MM.1S (cell line): ENCODE measurements around the gene RRP1.
"Not testable (repeated sequence)": the region's sequence is repeated elsewhere in the genome, so short reads cannot be mapped to it uniquely, and the experiment has no call there.

Experiments used
- DNase-seq: peaks from one replicate; pipeline ENCODE4 v3.0.0-alpha.2; 2015
- H2AFZ ChIP-seq: fragments of 300-600 bp; sonication (generic); 2 replicates; pipeline ENCODE4 v1.6.0; 2016; ENCODE audit warnings: antibody characterized with exemption, low read length
- H3F3A ChIP-seq: fragments of 300-600 bp; sonication (generic); 2 replicates; pipeline ENCODE4 v1.6.1; 2016; ENCODE audit warnings: mild to moderate bottlenecking, antibody characterized with exemption, low read length, moderate library complexity, mixed read lengths; ENCODE audit not compliant: insufficient read depth
- H3K27ac ChIP-seq: fragments of 300-600 bp; sonication (generic); 2 replicates; pipeline ENCODE4 v1.5.1; 2016; ENCODE audit warnings: mild to moderate bottlenecking, low read length
- H3K27me3 ChIP-seq: fragments of 300-600 bp; sonication (generic); replicated peaks from 2 replicates; pipeline ENCODE4 v1.6.0; 2016; ENCODE audit warnings: low read length; ENCODE audit not compliant: insufficient read depth
- H3K36me3 ChIP-seq: fragments of 300-600 bp; sonication (generic); replicated peaks from 2 replicates; pipeline ENCODE4 v1.6.1; 2016; ENCODE audit warnings: mild to moderate bottlenecking, low read length, mixed read lengths; ENCODE audit not compliant: insufficient read depth
- H3K4me1 ChIP-seq: fragments of 300-600 bp; sonication (generic); 2 replicates; pipeline ENCODE4 v1.6.1; 2016; ENCODE audit warnings: low read length, mixed read lengths
- H3K4me2 ChIP-seq: fragments of 300-600 bp; sonication (generic); 2 replicates; pipeline ENCODE4 v1.6.0; 2016; ENCODE audit warnings: low read depth, low read length
- H3K4me3 ChIP-seq: fragments of 300-600 bp; sonication (generic); 2 replicates; pipeline ENCODE4 v1.5.1; 2016; ENCODE audit warnings: low read length, mixed read lengths
- H3K79me2 ChIP-seq: fragments of 300-600 bp; sonication (generic); 2 replicates; pipeline ENCODE4 v1.6.1; 2016; ENCODE audit warnings: mixed run types, low read length, mixed read lengths
- H3K9ac ChIP-seq: fragments of 300-600 bp; sonication (generic); 2 replicates; pipeline ENCODE4 v1.6.1; 2016; ENCODE audit warnings: low read length, mixed read lengths
- H3K9me2 ChIP-seq: fragments of 300-600 bp; sonication (generic); replicated peaks from 2 replicates; pipeline ENCODE4 v1.6.1; 2016; ENCODE audit warnings: mild to moderate bottlenecking, low read length, mixed read lengths; ENCODE audit not compliant: insufficient read depth
- H3K9me3 ChIP-seq: fragments of 300-600 bp; sonication (generic); replicated peaks from 2 replicates; pipeline ENCODE4 v1.6.1; 2016; ENCODE audit warnings: mild to moderate bottlenecking, low read length, mixed read lengths; ENCODE audit not compliant: insufficient read depth
- H4K20me1 ChIP-seq: fragments of 300-600 bp; sonication (generic); 2 replicates; pipeline ENCODE4 v1.6.1; 2016; ENCODE audit warnings: mild to moderate bottlenecking, low read length, moderate library complexity, mixed read lengths; ENCODE audit not compliant: insufficient read depth
- EZH2 ChIP-seq: fragments of 300-600 bp; sonication (generic); optimal IDR thresholded peaks from 2 replicates; pipeline ENCODE3; 2017; ENCODE audit warnings: low read depth, mild to moderate bottlenecking, antibody characterized with exemption, low read length, mixed read lengths
- EZH2phosphoT487 ChIP-seq: fragments of 300-600 bp; sonication (generic); IDR thresholded peaks from 2 replicates; pipeline ENCODE4 v1.6.1; 2018; ENCODE audit warnings: antibody characterized with exemption, low read length
- TF ChIP-seq, protein P1 (sequence below): fragments of 300-600 bp; sonication (generic); IDR thresholded peaks from 2 replicates; pipeline ENCODE4 v1.5.1; 2016; ENCODE audit warnings: antibody characterized with exemption, low read length, mixed read lengths

RRP1 gene

DNA sequence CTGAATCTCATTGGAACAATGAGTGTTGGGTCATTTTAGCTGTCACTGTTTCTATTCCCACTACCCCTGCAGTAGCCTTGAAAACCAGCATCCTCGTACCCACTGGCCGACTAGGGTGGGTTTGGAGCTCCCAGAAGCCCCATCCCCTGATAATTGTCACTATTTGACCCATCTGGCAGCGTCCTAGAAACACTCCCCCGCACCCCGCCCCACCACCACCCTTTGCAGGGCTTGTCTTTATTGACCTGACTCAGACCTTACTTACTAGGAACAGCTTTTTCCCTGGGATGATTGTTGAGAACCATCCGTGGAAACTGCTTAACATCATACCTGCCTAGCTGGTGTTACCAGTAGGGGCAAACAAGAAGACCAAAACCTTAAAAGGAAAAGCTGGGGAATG is 47.2 kb downstream of the RRP1 start:
- no peak for DNase-seq
- Histone ChIP-seq H3K4me2 (no peak overlapping the region), H3K27ac (no peak overlapping the region), H3K9me3 (no peaks in the 10 kb centered on the region), H3K79me2 (no peaks in the 10 kb centered on the region), H3K4me3 (no peak overlapping the region), H2AFZ (no peak overlapping the region), H3F3A (no peaks in the 10 kb centered on the region), H3K27me3 (peaks cover 65% of the 10 kb centered on the region), H3K4me1 (no peaks in the 10 kb centered on the region), H4K20me1 (no peaks in the 10 kb centered on the region), H3K36me3 (no peaks in the 10 kb centered on the region), H3K9me2 (no peaks in the 10 kb centered on the region), H3K9ac (no peak overlapping the region)
- TF ChIP-seq EZH2 (no peak), EZH2phosphoT487 (no peak)
- TF ChIP-seq, protein P1, sequence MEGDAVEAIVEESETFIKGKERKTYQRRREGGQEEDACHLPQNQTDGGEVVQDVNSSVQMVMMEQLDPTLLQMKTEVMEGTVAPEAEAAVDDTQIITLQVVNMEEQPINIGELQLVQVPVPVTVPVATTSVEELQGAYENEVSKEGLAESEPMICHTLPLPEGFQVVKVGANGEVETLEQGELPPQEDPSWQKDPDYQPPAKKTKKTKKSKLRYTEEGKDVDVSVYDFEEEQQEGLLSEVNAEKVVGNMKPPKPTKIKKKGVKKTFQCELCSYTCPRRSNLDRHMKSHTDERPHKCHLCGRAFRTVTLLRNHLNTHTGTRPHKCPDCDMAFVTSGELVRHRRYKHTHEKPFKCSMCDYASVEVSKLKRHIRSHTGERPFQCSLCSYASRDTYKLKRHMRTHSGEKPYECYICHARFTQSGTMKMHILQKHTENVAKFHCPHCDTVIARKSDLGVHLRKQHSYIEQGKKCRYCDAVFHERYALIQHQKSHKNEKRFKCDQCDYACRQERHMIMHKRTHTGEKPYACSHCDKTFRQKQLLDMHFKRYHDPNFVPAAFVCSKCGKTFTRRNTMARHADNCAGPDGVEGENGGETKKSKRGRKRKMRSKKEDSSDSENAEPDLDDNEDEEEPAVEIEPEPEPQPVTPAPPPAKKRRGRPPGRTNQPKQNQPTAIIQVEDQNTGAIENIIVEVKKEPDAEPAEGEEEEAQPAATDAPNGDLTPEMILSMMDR = no peak

DNA sequence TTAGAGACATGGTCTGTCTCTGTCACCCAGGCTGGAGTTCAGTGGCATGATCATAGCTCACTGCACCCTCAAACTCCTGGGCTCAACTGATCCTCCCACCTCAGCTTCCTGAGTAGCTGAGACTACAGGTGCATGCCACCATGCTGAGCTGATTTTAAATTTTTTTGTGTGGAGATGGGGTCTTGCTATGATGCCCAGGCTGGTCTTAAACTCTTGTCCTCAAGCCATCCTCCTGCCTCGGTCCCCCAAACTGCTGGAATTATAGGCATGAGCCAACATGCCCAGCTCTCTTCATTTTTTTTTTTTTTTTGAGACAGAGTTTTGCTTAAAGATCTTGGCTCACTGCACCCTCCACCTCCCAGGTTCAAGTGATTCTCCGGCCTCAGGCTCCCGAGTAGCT is 50.9 kb downstream of the RRP1 start:
- no peak overlapping the region for H2AFZ ChIP-seq
- peaks cover 3% of the 10 kb centered on the region; the same call in 1 of the 2 replicates for H3F3A ChIP-seq
- no peaks in the 10 kb centered on the region for H3K9me3 ChIP-seq
- no peak overlapping the region for H3K4me3 ChIP-seq
- no peak overlapping the region for H3K9ac ChIP-seq
- H3K36me3 ChIP-seq = no peaks in the 10 kb centered on the region
- H3K27me3 ChIP-seq = peaks cover 34% of the 10 kb centered on the region
- H3K9me2 ChIP-seq = no peaks in the 10 kb centered on the region
- no peak for DNase-seq
- H3K4me2 ChIP-seq = no peak overlapping the region
- peaks cover 5% of the 10 kb centered on the region; the same call in 1 of the 2 replicates for H3K4me1 ChIP-seq
- H3K79me2 ChIP-seq = no peaks in the 10 kb centered on the region
- H3K27ac ChIP-seq = no peak overlapping the region
- TF ChIP-seq, protein P1 = no peak
- no peak for TF ChIP-seq EZH2
- TF ChIP-seq EZH2phosphoT487 = no peak
- H4K20me1 ChIP-seq = no peaks in the 10 kb centered on the region

DNA sequence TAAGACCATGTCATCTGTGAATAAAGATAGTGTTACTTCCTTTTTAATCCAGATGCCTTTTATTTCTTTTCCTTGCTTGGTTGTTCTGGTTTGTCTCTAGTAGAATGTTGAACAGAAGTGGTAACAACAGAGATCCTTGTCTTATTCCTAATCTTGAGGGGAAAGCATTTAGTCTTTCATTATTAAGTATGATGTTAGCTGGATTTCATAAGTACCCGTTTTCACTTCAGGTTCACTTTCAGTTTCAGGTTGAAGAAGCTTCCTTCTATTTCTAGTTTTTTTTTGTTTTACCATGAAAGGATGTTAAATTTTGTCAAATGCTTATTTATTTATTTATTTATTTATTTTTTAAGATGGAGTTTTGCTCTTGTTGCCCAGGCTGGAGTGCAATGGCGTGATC is 53.4 kb downstream of the RRP1 start:
- Histone ChIP-seq H3K9me3 (no peaks in the 10 kb centered on the region), H3K36me3 (no peaks in the 10 kb centered on the region), H3F3A (peaks cover 3% of the 10 kb centered on the region; the same call in 1 of the 2 replicates), H3K9me2 (no peaks in the 10 kb centered on the region), H3K79me2 (no peaks in the 10 kb centered on the region), H3K4me2 (peak overlapping the region; percentile 61), H3K4me3 (0 out of 2 replicates have a peak overlapping the region, but pooled peaks have one; percentile 17), H3K4me1 (peaks cover 5% of the 10 kb centered on the region; the same call in 1 of the 2 replicates), H3K27me3 (peaks cover 10% of the 10 kb centered on the region), H3K27ac (no peak overlapping the region), H4K20me1 (no peaks in the 10 kb centered on the region), H2AFZ (no peak overlapping the region), H3K9ac (no peak overlapping the region)
- DNase-seq = peak; percentile 80
- TF ChIP-seq, protein P1 = no peak
- TF ChIP-seq EZH2 (no peak), EZH2phosphoT487 (no peak)

DNA sequence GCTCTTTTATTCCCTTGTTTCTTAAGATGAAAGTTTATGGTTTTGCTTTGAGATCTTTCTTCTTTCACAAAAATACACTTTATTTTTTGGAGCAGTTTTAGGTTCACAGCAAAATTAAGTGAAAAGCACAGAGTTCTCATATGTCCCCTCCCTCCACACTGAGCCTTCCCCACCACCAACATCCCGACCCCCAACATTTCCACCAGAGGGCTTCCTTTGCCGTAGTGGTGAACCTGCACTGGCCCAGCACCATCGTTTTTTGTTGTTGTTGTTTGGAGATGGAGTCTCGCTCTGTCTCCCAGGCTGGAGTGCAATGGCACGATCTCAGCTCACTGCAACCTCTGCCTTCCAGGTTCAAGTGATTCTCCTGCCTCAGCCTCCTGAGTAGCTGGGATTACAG is 55.5 kb downstream of the RRP1 start:
- not testable (repeated sequence) for H3K27me3 ChIP-seq, H3K4me2 ChIP-seq, H3K79me2 ChIP-seq, H3K27ac ChIP-seq, H3K9me3 ChIP-seq, DNase-seq, H3K36me3 ChIP-seq, H3K4me3 ChIP-seq, H3F3A ChIP-seq, H4K20me1 ChIP-seq, H3K9ac ChIP-seq, H3K4me1 ChIP-seq, H2AFZ ChIP-seq, H3K9me2 ChIP-seq
